ENCODE results near the gene NET1. TPM values are rescaled to one million over a fixed set of nuclear protein-coding genes. Genes with fewer than 3 reads are reported as not detected.

The NET1 gene
- total and polyA plus RNA-seq, 11 donors = 5.6 to 29.5 (median 14.7) TPM

DNA sequence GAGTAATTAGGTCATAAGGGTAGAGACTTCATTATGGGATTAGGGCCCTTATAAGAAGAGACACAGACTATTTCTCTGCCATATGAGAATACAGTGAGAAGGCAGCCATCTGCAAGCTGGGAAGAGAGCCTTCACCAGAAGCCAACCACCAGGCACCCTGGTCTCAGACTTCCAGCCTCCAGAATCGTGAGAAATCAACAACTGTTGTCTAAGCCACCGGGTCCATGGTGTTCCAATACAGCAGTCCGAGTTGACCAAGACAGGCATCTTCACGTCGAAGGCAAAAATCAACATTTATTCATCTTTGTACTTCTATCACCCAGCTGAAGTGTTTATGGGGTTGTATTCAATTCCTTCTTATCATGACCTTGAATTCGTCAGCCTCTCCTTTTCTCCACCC lies 13.0 kb upstream of the NET1 start:
- Histone ChIP-seq H3K36me3 (no peaks in the 10 kb centered on the region), H3K9me3 (no peaks in the 10 kb centered on the region), H3K4me1 (no peaks in the 10 kb centered on the region), H3K27me3 (no peaks in the 10 kb centered on the region), H3K27ac (no peak overlapping the region), H3K4me3 (no peak overlapping the region)
- WGBS, 4 donors = 68 to 87% (median 74%) methylated on average over 6 of the region's 6 CpGs
- no peak for ATAC-seq
- TF ChIP-seq, protein P1, sequence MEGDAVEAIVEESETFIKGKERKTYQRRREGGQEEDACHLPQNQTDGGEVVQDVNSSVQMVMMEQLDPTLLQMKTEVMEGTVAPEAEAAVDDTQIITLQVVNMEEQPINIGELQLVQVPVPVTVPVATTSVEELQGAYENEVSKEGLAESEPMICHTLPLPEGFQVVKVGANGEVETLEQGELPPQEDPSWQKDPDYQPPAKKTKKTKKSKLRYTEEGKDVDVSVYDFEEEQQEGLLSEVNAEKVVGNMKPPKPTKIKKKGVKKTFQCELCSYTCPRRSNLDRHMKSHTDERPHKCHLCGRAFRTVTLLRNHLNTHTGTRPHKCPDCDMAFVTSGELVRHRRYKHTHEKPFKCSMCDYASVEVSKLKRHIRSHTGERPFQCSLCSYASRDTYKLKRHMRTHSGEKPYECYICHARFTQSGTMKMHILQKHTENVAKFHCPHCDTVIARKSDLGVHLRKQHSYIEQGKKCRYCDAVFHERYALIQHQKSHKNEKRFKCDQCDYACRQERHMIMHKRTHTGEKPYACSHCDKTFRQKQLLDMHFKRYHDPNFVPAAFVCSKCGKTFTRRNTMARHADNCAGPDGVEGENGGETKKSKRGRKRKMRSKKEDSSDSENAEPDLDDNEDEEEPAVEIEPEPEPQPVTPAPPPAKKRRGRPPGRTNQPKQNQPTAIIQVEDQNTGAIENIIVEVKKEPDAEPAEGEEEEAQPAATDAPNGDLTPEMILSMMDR (IDR thresholded peaks at IDR 0.05) = no peak
- no peak for TF ChIP-seq POLR2A (IDR thresholded peaks at IDR 0.05)
- intact Hi-C loops (cut with DNase I) = no loop called here
- DNase-seq = no peak

DNA sequence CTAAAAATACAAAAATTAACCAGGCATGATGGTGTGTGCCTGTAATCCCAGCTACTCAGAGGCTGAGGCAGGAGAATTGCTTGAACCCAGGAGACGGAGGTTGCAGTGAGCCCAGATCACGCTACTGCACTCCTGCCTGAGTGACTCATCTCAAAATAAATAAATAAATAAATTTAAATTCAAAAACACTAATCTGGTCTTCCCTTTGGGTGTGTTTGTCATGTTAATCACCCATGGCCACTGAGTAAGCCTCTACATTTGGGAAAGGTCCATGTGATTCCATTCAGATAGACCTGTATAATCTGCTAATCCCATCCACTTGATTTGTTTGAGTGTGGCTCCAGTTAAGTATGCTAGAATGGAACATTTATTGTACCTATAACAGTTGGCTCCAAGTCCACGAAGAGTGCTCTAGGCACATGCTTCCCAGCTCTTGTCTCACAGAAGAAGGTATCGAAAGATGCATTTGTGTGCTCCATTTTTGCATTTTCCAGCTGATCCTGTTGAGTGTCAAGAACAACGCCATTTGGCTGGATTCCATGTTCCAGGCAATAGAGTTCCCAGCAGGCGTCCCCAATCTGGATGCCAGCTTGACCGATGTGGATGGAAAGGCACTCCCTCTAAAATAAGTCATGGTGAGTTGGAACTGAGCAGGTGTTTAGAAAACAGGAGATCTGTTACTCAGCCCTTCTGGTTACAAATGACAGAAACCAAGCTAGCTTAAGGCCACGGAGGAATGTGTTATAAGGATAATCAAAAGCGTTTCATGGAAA lies 11.7 kb upstream of the NET1 start:
- no peak for DNase-seq
- H3K9me3 ChIP-seq = no peaks in the 10 kb centered on the region
- H3K36me3 ChIP-seq = no peaks in the 10 kb centered on the region
- no peak for ATAC-seq
- H3K27ac ChIP-seq = no peak overlapping the region
- TF ChIP-seq, protein P1 (IDR thresholded peaks at IDR 0.05) = no peak
- no peak for TF ChIP-seq POLR2A (IDR thresholded peaks at IDR 0.05)
- no peak overlapping the region for H3K4me3 ChIP-seq
- intact Hi-C loops (cut with DNase I) = no loop called here
- peaks cover 0 to 5% (median 0%) of the 10 kb centered on the region in 12 donors for H3K4me1 ChIP-seq
- H3K27me3 ChIP-seq = no peaks in the 10 kb centered on the region
- WGBS, 4 donors = 79 to 80% (median 80%) methylated on average over 9 of the region's 9 CpGs

DNA sequence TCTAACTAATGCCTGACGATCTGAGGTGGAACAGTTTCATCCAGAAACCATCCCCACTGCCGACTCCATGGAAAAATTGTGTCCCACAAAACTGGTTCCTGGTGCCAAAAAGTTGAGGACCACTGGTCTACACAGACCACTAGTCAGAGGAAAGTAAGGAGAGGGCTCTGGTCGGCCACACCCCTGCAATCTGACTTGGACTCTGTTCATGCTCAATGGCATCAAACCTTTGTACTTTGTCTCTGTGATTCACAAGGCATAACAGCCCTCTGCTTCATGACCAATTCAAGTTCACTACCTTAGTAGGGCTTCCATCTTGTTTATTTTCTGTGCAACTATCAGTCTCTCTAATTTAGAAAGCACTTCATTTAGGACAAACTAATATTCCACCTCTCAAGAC lies 9.6 kb upstream of the NET1 start:
- 83 to 93% (median 91%) methylated on average over 3 of the region's 3 CpGs for WGBS, 4 donors
- H3K4me3 ChIP-seq = no peak overlapping the region
- no peaks in the 10 kb centered on the region for H3K36me3 ChIP-seq
- TF ChIP-seq POLR2A (IDR thresholded peaks at IDR 0.05) = no peak
- TF ChIP-seq, protein P1 (IDR thresholded peaks at IDR 0.05) = no peak
- H3K27ac ChIP-seq = no peak overlapping the region
- DNase-seq = no peak
- ATAC-seq = no peak
- H3K9me3 ChIP-seq = no peaks in the 10 kb centered on the region
- intact Hi-C loops (cut with DNase I) = no loop called here
- no peaks in the 10 kb centered on the region for H3K27me3 ChIP-seq
- H3K4me1 ChIP-seq = peaks cover 0 to 5% (median 0%) of the 10 kb centered on the region in 12 donors

DNA sequence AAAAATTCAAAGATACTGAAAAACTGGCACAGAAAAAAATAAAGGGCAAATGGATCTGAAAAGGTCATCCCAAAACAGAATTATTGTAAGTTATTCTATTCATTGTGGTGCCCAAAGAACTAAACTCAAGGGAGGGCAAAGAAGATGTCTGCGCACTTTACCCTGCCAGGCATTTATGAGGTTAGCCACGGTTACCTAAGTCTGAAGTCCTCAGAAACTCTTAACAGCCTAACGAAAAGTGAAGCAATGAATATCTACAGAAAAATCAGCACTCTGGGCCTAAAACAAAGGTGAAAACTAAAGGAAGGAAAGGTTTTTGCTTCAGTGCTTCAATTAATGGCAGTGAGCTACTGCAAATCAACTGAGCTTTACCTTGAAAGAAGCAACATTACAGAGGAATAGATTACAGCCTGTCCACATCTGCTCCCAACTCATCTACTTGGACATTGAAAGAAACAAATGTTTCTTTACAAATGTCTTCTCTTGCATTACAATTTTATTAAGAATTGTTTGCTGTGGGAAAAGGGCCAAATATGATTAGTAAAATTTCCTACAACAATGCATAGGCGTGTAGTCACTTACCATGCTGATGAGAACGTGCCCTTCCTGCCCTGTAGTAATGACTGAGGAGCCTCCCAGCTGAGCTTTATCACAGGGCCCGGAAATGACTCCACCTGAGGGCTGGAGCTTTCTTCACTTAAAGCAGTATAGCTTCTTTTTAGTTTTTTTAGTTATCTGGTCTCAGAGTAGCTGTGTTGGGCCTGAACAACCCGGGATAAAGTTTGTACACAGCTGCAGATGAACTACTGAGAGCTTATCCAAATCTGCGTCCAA lies 7.9 kb upstream of the NET1 start, which contains the start of gene TUBAL3:
Gene TUBAL3, minus strand, starts transcription at position 621 of the 834 bp plus-strand sequence. Its CDS starts 36 bp downstream, at position 585.
- peaks cover 0 to 5% (median 0%) of the 10 kb centered on the region in 12 donors for H3K4me1 ChIP-seq
- TF ChIP-seq POLR2A (IDR thresholded peaks at IDR 0.05) = peak in 1 of 2 donors; percentile 24
- TF ChIP-seq, protein P1 (IDR thresholded peaks at IDR 0.05) = no peak
- DNase-seq (peak in 2 of 5 donors; percentile 16 to 32), ATAC-seq (peak in 3 of 4 donors; percentile 71 to 89 (median 80))
- WGBS, 4 donors = 56 to 62% (median 60%) methylated on average over 8 of the region's 8 CpGs
- H3K9me3 ChIP-seq = no peaks in the 10 kb centered on the region
- intact Hi-C loops (cut with DNase I) = no loop called here
- peaks cover 0 to 2% (median 0%) of the 10 kb centered on the region in 9 donors for H3K27me3 ChIP-seq
- peak within 1 kb of the TSS in 5 of 12 donors; percentile 8 to 38 (median 22) for H3K4me3 ChIP-seq
- H3K27ac ChIP-seq = peak within 1 kb of the TSS in 8 of 12 donors; percentile 10 to 75 (median 35)
- no peaks in the 10 kb centered on the region for H3K36me3 ChIP-seq

All from heart left ventricle (tissue), 16 donors.